Measurements from ENCODE around the gene FAM83E. TPM values are rescaled to one million over a fixed set of nuclear protein-coding genes. Genes with fewer than 3 reads are reported as not detected.

The FAM83E gene
- total RNA-seq, 2 experiments from 2014 or later, result 4.4 TPM

Other genes starting within 250 kb of the FAM83E start
- gene KDELR1, start 223.5 kb downstream of the FAM83E start, total RNA-seq, result 10 to 100 TPM; 72.5 to 73.9 TPM
- gene GRIN2D, start 221.4 kb downstream of the FAM83E start, total RNA-seq, result under 1 TPM; 0.28 to 0.29 TPM
- 10 to 100 TPM; 91.1 to 98.5 TPM for gene GRWD1, start 169.1 kb downstream of the FAM83E start, total RNA-seq
- gene KCNJ14, start 159.5 kb downstream of the FAM83E start, total RNA-seq, result 1 to 10 TPM; 1.4 to 1.5 TPM
- gene CYTH2, start 145.7 kb downstream of the FAM83E start, total RNA-seq, result 10 to 100 TPM; 18.2 to 21.7 TPM
- 1 to 10 TPM; 2.2 to 2.8 TPM for gene LMTK3, start 103.2 kb downstream of the FAM83E start, total RNA-seq
- not detected for gene SULT2B1, start 62.9 kb downstream of the FAM83E start, total RNA-seq
- not detected for gene SPACA4, start 8.3 kb downstream of the FAM83E start, total RNA-seq
- gene RPL18, start 4.1 kb upstream of the FAM83E start, total RNA-seq, result 1,000 to 10,000 TPM; 1,968 to 2,008 TPM
- gene SPHK2, start 4.4 kb upstream of the FAM83E start, total RNA-seq, result 10 to 100 TPM; 36.7 to 40.8 TPM
- 10 to 100 TPM in 1 of 2 experiments, 1 to 10 TPM in 1; 9.3 to 10.1 TPM for gene DBP, start 22.3 kb upstream of the FAM83E start, total RNA-seq
- gene CA11, start 31.1 kb upstream of the FAM83E start, total RNA-seq, result 10 to 100 TPM; 11.9 to 14.1 TPM
- gene NTN5, start 57.9 kb upstream of the FAM83E start, total RNA-seq, result under 1 TPM; 0.21 to 0.24 TPM
- gene FUT2, start 80.9 kb upstream of the FAM83E start, total RNA-seq, result not detected
- gene MAMSTR, start 104.6 kb upstream of the FAM83E start, total RNA-seq, result under 1 TPM; 0.41 to 0.46 TPM
- under 1 TPM; 0.40 to 0.49 TPM for gene RASIP1, start 125.5 kb upstream of the FAM83E start, total RNA-seq
- gene IZUMO1, start 131.8 kb upstream of the FAM83E start, total RNA-seq, result not detected
- under 1 TPM; 0.06 to 0.12 TPM for gene FUT1, start 137.6 kb upstream of the FAM83E start, total RNA-seq
- not detected for gene FGF21, start 140.4 kb upstream of the FAM83E start, total RNA-seq
- 10 to 100 TPM; 62.6 to 63.6 TPM for gene BCAT2, start 196.0 kb upstream of the FAM83E start, total RNA-seq
- gene HSD17B14, start 221.4 kb upstream of the FAM83E start, total RNA-seq, result under 1 TPM; 0.35 to 0.66 TPM

Measured in activated naive CD8-positive, alpha-beta T cell treated with anti-CD3 and anti-CD28 coated beads for 36 hours (primary cell).